Smooth muscle cell of bladder (primary cell): ENCODE results near the gene RABEPK. TPM values are rescaled to one million over a fixed set of nuclear protein-coding genes. Genes with fewer than 3 reads are reported as not detected.

ENCODE experiments used
- total RNA-seq: library from RNA; depleted of rRNA; stranded (reverse); fragments of >200 nt; gene quantifications from 2 replicates; pipeline ENCODE4 v1.2.3, GENCODE V29; 2014

The RABEPK gene
- total RNA-seq, result 40.5 and 41.2 TPM in 2 replicates

GRCh38 chr9:125200216-125201047 lies at the start of gene RABEPK:
RABEPK (plus strand) TSS chr9:125200542; CDS start chr9:125203014, 2,472 bp downstream.

GRCh38 chr9:125189361-125190289 lies 10.7 kb upstream of the RABEPK start, which contains the start of gene PPP6C:
PPP6C (minus strand) TSS chr9:125189803; CDS start chr9:125189718, 85 bp downstream.

GRCh38 chr9:125241000-125241862 lies 40.9 kb downstream of the RABEPK start, which contains the start of gene HSPA5:
HSPA5 (minus strand) TSS chr9:125241343; CDS start chr9:125241126, 217 bp downstream.

GRCh38 chr9:125261501-125262293 lies 61.4 kb downstream of the RABEPK start, which contains the start of gene GAPVD1:
GAPVD1 (plus strand) TSS chr9:125261826; CDS start chr9:125298922, 37,096 bp downstream.

Other genes starting within 250 kb of the RABEPK start
- 4.8 and 6.7 TPM in 2 replicates for gene SCAI, start 57.0 kb upstream of the RABEPK start, total RNA-seq
- 9.0 and 9.4 TPM in 2 replicates for gene PPP6C, start 10.7 kb upstream of the RABEPK start, total RNA-seq
- gene HSPA5, start 40.8 kb downstream of the RABEPK start, total RNA-seq, result 191 and 214 TPM in 2 replicates
- gene GAPVD1, start 61.3 kb downstream of the RABEPK start, total RNA-seq, result 34.1 and 36.1 TPM in 2 replicates